ENCODE results near the gene FOCAD. TPM values are rescaled to one million over a fixed set of nuclear protein-coding genes. Genes with fewer than 3 reads are reported as not detected.

FOCAD gene
- total RNA-seq, 1 experiment from 2014 or later: 43.3 TPM

GRCh38 chr9:20837166-20837565 lies 153.1 kb downstream of the FOCAD start:
- Histone ChIP-seq H2BK15ac (ENCODE audit: low read depth, low read length) (no peak overlapping the region), H2BK20ac (ENCODE audit: low read depth, low read length, poor library complexity, severe bottlenecking) (no peak overlapping the region), H3K56ac (ENCODE audit: insufficient read length, low read depth, low read length) (no peak overlapping the region), H4K5ac (ENCODE audit: insufficient read length, low read depth, low read length) (no peak overlapping the region), H4K91ac (ENCODE audit: insufficient read length, low read depth, low read length) (no peak overlapping the region), H3K4me2 (ENCODE audit: insufficient read depth, insufficient read length, low read length) (no peak overlapping the region), H2AFZ (ENCODE audit: low read length) (no peak overlapping the region), H4K20me1 (ENCODE audit: control insufficient read depth, insufficient read depth, insufficient read length) (no peaks in the 10 kb centered on the region), H2BK5ac (ENCODE audit: insufficient read length, low read length) (no peak overlapping the region), H3K4ac (ENCODE audit: low read depth, low read length) (no peak overlapping the region), H3K23me2 (ENCODE audit: insufficient read length, low read depth, low read length, poor library complexity, severe bottlenecking) (no peaks in the 10 kb centered on the region), H3K79me2 (ENCODE audit: insufficient read depth, low read length) (no peaks in the 10 kb centered on the region), H3K27ac (ENCODE audit: insufficient read length, low read depth, low read length) (no peak overlapping the region), H3K27me3 (ENCODE audit: insufficient read depth, low read length) (no peaks in the 10 kb centered on the region), H3K79me1 (ENCODE audit: insufficient read depth, low read depth, low read length, poor library complexity, severe bottlenecking) (no peaks in the 10 kb centered on the region), H3K23ac (ENCODE audit: insufficient read length, low read depth, low read length) (no peak overlapping the region), H3K18ac (ENCODE audit: insufficient read length, low read depth, low read length) (no peak overlapping the region), H3K9me3 (ENCODE audit: control insufficient read depth, low read depth, low read length) (no peaks in the 10 kb centered on the region), H3T11ph (ENCODE audit: low read length) (no peak overlapping the region), H3K4me1 (ENCODE audit: insufficient read depth, low read length) (no peaks in the 10 kb centered on the region; the same call in 1 of the 2 replicates), H3K14ac (ENCODE audit: insufficient read depth, low read length) (no peak overlapping the region), H3K9ac (ENCODE audit: extremely low read depth, insufficient read length, low read length) (no peak overlapping the region), H4K8ac (replicated peaks; ENCODE audit: insufficient read length, low read depth, low read length) (no peak overlapping the region), H2AK5ac (ENCODE audit: insufficient read length, low read length) (no peak overlapping the region), H2BK12ac (ENCODE audit: insufficient read length, low read depth, low read length) (no peak overlapping the region), H2BK120ac (ENCODE audit: low read depth, low read length, poor library complexity, severe bottlenecking) (no peak overlapping the region)
- no peak for DNase-seq
- Mint-ChIP-seq H3K4me1 (peaks cover 18% of the 10 kb centered on the region in 2 experiments), H3K4me3 (no peak overlapping the region), H3K36me3 (ENCODE audit: insufficient read depth in 1 of 3, low read depth in 3 of 3) (peaks cover 0 to 5% (median 4%) of the 10 kb centered on the region in 3 experiments; a peak in 4 of 7 replicates), H3K27me3 (ENCODE audit: low read depth) (no peaks in the 10 kb centered on the region), H3K27ac (no peak overlapping the region), H3K9me3 (no peaks in the 10 kb centered on the region)
- no CpG with 5 or more reads among the region's 3 CpGs for WGBS (ENCODE audit: extremely low coverage, insufficient read length, low lambda C conversion rate)
- TF ChIP-seq CTCF (conservative IDR thresholded peaks at IDR 0.05): no peak
